HEK293 (cell line): ENCODE results near the gene PRPF38A.

Source experiments
- CTCF ChIA-PET: fragments of 350-600 bp; formaldehyde crosslinking; extraction: SDS; loops from one replicate; lab custom pipeline; 2021; ENCODE audit warnings: antibody characterized with exemption; lab: Yijun Ruan, JAX
- POLR2A ChIA-PET: fragments of 300-600 bp; formaldehyde crosslinking; extraction: SDS; loops from one replicate; lab custom pipeline; 2020; ENCODE audit warnings: antibody characterized with exemption, inconsistent platforms; lab: Yijun Ruan, JAX
- H3K27ac ChIP-seq: fragments of 200-500 bp; sonication (Bioruptor generic); 2 replicates; pipeline ENCODE4 v1.5.1; 2014; ENCODE audit warnings: low read depth, low read length, control low read depth, inconsistent platforms; ENCODE audit errors: extremely low read depth
- H3K36me3 ChIP-seq, 2 experiments: fragments of 200-500 bp in 1 of 2; sonication (Bioruptor generic) in 1 of 2; 1 replicate in 1 of 2; 2 replicates in 1 of 2; pipeline ENCODE4 v1.5.1; 2014 to 2017; ENCODE audit warnings: inconsistent platforms in 2 of 2, low read length in 2 of 2; ENCODE audit not compliant: control insufficient read depth in 2 of 2, insufficient read depth in 1 of 2
- H3K4me1 ChIP-seq: fragments of 200-500 bp; sonication (Bioruptor generic); 2 replicates; pipeline ENCODE4 v1.5.1; 2014; ENCODE audit warnings: mild to moderate bottlenecking, low read length, inconsistent platforms; ENCODE audit not compliant: control insufficient read depth, insufficient read depth
- H3K4me3 ChIP-seq: 2 replicates; pipeline ENCODE4 v1.5.1; 2011; ENCODE audit warnings: low read depth, mild to moderate bottlenecking, control low read depth, low read length, moderate library complexity
- H3K9me3 ChIP-seq: fragments of 200-500 bp; sonication (Bioruptor generic); 2 replicates; pipeline ENCODE4 v1.5.1; 2014; ENCODE audit warnings: low read depth, low read length, inconsistent platforms; ENCODE audit not compliant: control insufficient read depth, insufficient read depth
- ATF2 ChIP-seq: fragments of 450-650 bp; formaldehyde crosslinking; IDR thresholded peaks from 2 replicates; pipeline ENCODE4 v1.5.1; 2016; ENCODE audit warnings: missing biosample characterization, missing genetic modification characterization, low read depth
- EGR2 ChIP-seq: fragments of 450-650 bp; formaldehyde crosslinking; IDR thresholded peaks from 2 replicates; pipeline ENCODE4 v1.5.1; 2016; ENCODE audit warnings: low read depth, missing biosample characterization, missing genetic modification characterization
- INSM2 ChIP-seq: fragments of 450-650 bp; formaldehyde crosslinking; IDR thresholded peaks from 2 replicates; pipeline ENCODE4 v1.5.1; 2016; ENCODE audit warnings: missing biosample characterization, missing genetic modification characterization
- KLF16 ChIP-seq: fragments of 450-650 bp; formaldehyde crosslinking; IDR thresholded peaks from 2 replicates; pipeline ENCODE4 v1.5.1; 2017; ENCODE audit warnings: missing biosample characterization, missing genetic modification characterization
- KLF9 ChIP-seq: fragments of 450-650 bp; formaldehyde crosslinking; IDR thresholded peaks from 2 replicates; pipeline ENCODE4 v1.5.1; 2016; ENCODE audit warnings: missing biosample characterization, missing genetic modification characterization, low read depth
- MZF1 ChIP-seq: fragments of 450-650 bp; formaldehyde crosslinking; IDR thresholded peaks from 2 replicates; pipeline ENCODE4 v1.5.1; 2017; ENCODE audit warnings: missing biosample characterization, missing genetic modification characterization, borderline replicate concordance
- PRDM6 ChIP-seq: fragments of 450-650 bp; formaldehyde crosslinking; IDR thresholded peaks from 2 replicates; pipeline ENCODE4 v1.5.1; 2017; ENCODE audit warnings: missing biosample characterization, missing genetic modification characterization
- RBAK ChIP-seq: fragments of 450-650 bp; formaldehyde crosslinking; IDR thresholded peaks from 2 replicates; pipeline ENCODE4 v1.5.1; 2016; ENCODE audit warnings: missing biosample characterization, missing genetic modification characterization
- REPIN1 ChIP-seq: fragments of 450-650 bp; formaldehyde crosslinking; IDR thresholded peaks from 2 replicates; pipeline ENCODE4 v1.5.1; 2017; ENCODE audit warnings: missing biosample characterization, missing genetic modification characterization, low read depth
- SP2 ChIP-seq: fragments of 450-650 bp; formaldehyde crosslinking; IDR thresholded peaks from 2 replicates; pipeline ENCODE4 v1.5.1; 2016; ENCODE audit warnings: missing biosample characterization, missing genetic modification characterization
- ZNF140 ChIP-seq: fragments of 450-650 bp; formaldehyde crosslinking; IDR thresholded peaks from 2 replicates; pipeline ENCODE4 v1.5.1; 2016; ENCODE audit warnings: missing biosample characterization, missing genetic modification characterization
- ZNF175 ChIP-seq: fragments of 450-650 bp; formaldehyde crosslinking; IDR thresholded peaks from 2 replicates; pipeline ENCODE4 v1.5.1; 2016; ENCODE audit warnings: missing biosample characterization, missing genetic modification characterization
- ZNF26 ChIP-seq: fragments of 450-650 bp; formaldehyde crosslinking; IDR thresholded peaks from 2 replicates; pipeline ENCODE4 v1.5.1; 2016; ENCODE audit warnings: missing biosample characterization, missing genetic modification characterization
- ZNF292 ChIP-seq: fragments of 450-650 bp; formaldehyde crosslinking; IDR thresholded peaks from 2 replicates; pipeline ENCODE4 v1.5.1; 2016; ENCODE audit warnings: low read depth, missing biosample characterization, missing genetic modification characterization, borderline replicate concordance
- ZNF341 ChIP-seq: fragments of 450-650 bp; formaldehyde crosslinking; IDR thresholded peaks from 2 replicates; pipeline ENCODE4; 2016; ENCODE audit warnings: low read depth, missing biosample characterization, missing genetic modification characterization
- ZNF350 ChIP-seq: fragments of 450-650 bp; formaldehyde crosslinking; IDR thresholded peaks from 2 replicates; pipeline ENCODE4 v1.5.0; 2017; ENCODE audit warnings: missing biosample characterization, mild to moderate bottlenecking, missing genetic modification characterization
- ZNF354C ChIP-seq: fragments of 450-650 bp; formaldehyde crosslinking; IDR thresholded peaks from 2 replicates; pipeline ENCODE4 v1.5.1; 2016; ENCODE audit warnings: missing biosample characterization, missing genetic modification characterization, low read depth, borderline replicate concordance
- ZNF560 ChIP-seq: fragments of 450-650 bp; formaldehyde crosslinking; IDR thresholded peaks from 2 replicates; pipeline ENCODE4 v1.5.1; 2017; ENCODE audit warnings: missing biosample characterization, missing genetic modification characterization, borderline replicate concordance
- ZNF654 ChIP-seq: fragments of 450-650 bp; formaldehyde crosslinking; IDR thresholded peaks from 2 replicates; pipeline ENCODE4 v1.5.1; 2016; ENCODE audit warnings: low read depth, missing biosample characterization, missing genetic modification characterization
- ZNF704 ChIP-seq: fragments of 450-650 bp; formaldehyde crosslinking; IDR thresholded peaks from 2 replicates; pipeline ENCODE4 v1.5.1; 2016; ENCODE audit warnings: missing biosample characterization, missing genetic modification characterization
- ZNF777 ChIP-seq: fragments of 450-650 bp; formaldehyde crosslinking; IDR thresholded peaks from 2 replicates; pipeline ENCODE4 v1.5.1; 2017; ENCODE audit warnings: missing biosample characterization, missing genetic modification characterization, borderline replicate concordance

Gene PRPF38A

GRCh38 chr1:52360595-52360968 lies 43.8 kb upstream of the PRPF38A start:
- H3K36me3 ChIP-seq = peaks cover 4 to 89% of the 10 kb centered on the region in 2 experiments
- no peak for TF ChIP-seq ZNF704 (tag by site-specific recombination)
- no peak for TF ChIP-seq PRDM6 (tag by site-specific recombination)
- TF ChIP-seq ZNF560 (tag by site-specific recombination) = no peak
- no peak for TF ChIP-seq INSM2 (tag by site-specific recombination)
- no peak for TF ChIP-seq ZNF26
- no peak for TF ChIP-seq SP2 (tag by site-specific recombination)
- no peak for TF ChIP-seq MZF1 (tag by site-specific recombination)
- TF ChIP-seq ATF2 = no peak
- TF ChIP-seq RBAK (tag by site-specific recombination) = no peak
- no peak for TF ChIP-seq ZNF140 (tag by site-specific recombination)
- no peak for TF ChIP-seq ZNF777 (tag by site-specific recombination)
- TF ChIP-seq ZNF354C (tag by site-specific recombination) = no peak
- no peak for TF ChIP-seq KLF16 (tag by site-specific recombination)
- TF ChIP-seq EGR2 = no peak
- TF ChIP-seq, all 188 proteins: peak for 0
- ChIA-PET POLR2A (interaction anchor here (0.6 to 0.9 kb wide), 2 partner anchors 43 to 242 kb away, joined by 3 to 4 read pairs; partner anchors contain the start of genes ORC1 and PRPF38A), CTCF (no interaction called here)
- Histone ChIP-seq H3K4me1 (peaks cover 4% of the 10 kb centered on the region; the same call in 1 of the 2 replicates), H3K9me3 (no peaks in the 10 kb centered on the region), H3K27ac (no peak overlapping the region), H3K4me3 (no peak overlapping the region)

- Histone ChIP-seq H3K36me3 (peaks cover 0 to 51% of the 10 kb centered on the region in 2 experiments; a peak in 2 of 3 replicates), H3K27ac (no peak overlapping the region), H3K4me1 (peaks cover 7% of the 10 kb centered on the region; the same call in 1 of the 2 replicates), H3K9me3 (no peaks in the 10 kb centered on the region), H3K4me3 (no peak overlapping the region)
- POLR2A ChIA-PET = interaction anchor here (0.9 to 1.0 kb wide), 2 partner anchors 40 to 479 kb away, joined by 3 to 5 read pairs; partner anchors contain the start of genes ORC1, PRPF38A and ZYG11A
- TF ChIP-seq ZNF292 (tag by site-specific recombination) (no peak), ZNF654 (tag by site-specific recombination) (no peak), KLF9 (tag by site-specific recombination) (peak; percentile 15; the same call in 1 of the 2 replicates), ZNF350 (tag by site-specific recombination) (no peak), ZNF175 (tag by site-specific recombination) (no peak), ZNF341 (no peak), PRDM6 (tag by site-specific recombination) (no peak), REPIN1 (tag by site-specific recombination) (no peak)
- CTCF ChIA-PET = interaction anchor here (0.9 to 1.2 kb wide), 3 partner anchors 10 to 238 kb away, joined by 3 to 4 read pairs (median 4); no protein-coding TSS in a partner anchor
Observed at GRCh38 chr1:52364235-52364839, 40.1 kb upstream of the PRPF38A start.
